B cell (primary cell): ENCODE results near the gene LUZP1. TPM values are rescaled to one million over a fixed set of nuclear protein-coding genes. Genes with fewer than 3 reads are reported as not detected.

ENCODE experiments used
- ATAC-seq: fragments of 200-7000 bp; cut with Tn5 transposase; one replicate; pipeline ENCODE4 v1.10.0; 2021; ENCODE audit warnings: low read depth, mild to moderate bottlenecking, moderate number of reproducible peaks, moderate library complexity
- CTCF ChIA-PET: fragments of 350-600 bp; sonication (Branson Sonifier 250); formaldehyde crosslinking; loops from one replicate; lab custom pipeline; 2021; ENCODE audit warnings: antibody characterized with exemption, inconsistent platforms; lab: Charles Lee
- POLR2A ChIA-PET: fragments of 350-600 bp; sonication (Branson Sonifier 250); formaldehyde crosslinking; loops from one replicate; lab custom pipeline; 2021; ENCODE audit warnings: antibody characterized with exemption; lab: Charles Lee
- DNase-seq: peaks from one replicate; pipeline ENCODE4 v3.0.0; 2013
- H2AFZ ChIP-seq: 2 replicates; pipeline ENCODE4 v1.6.1; 2012; ENCODE audit warnings: mild to moderate bottlenecking, low read depth, low read length; ENCODE audit not compliant: insufficient read depth, poor library complexity, severe bottlenecking
- H3K27ac ChIP-seq, 2 donors: 1 replicate in 1 of 2; 2 replicates in 1 of 2; pipeline ENCODE4 v1.5.1; 2012 to 2013; ENCODE audit warnings: low read length in 2 of 2, mild to moderate bottlenecking in 2 of 2, moderate library complexity in 1 of 2
- H3K27me3 ChIP-seq, 4 experiments: fragments of 200-600 bp in 1 of 4; sonication (generic) in 1 of 4; replicated peaks in 1 of 4; 1 replicate in 2 of 4; 2 replicates in 2 of 4; pipeline versions ENCODE4 v1.6.1 to v1.7.0; 2013 to 2016; ENCODE audit warnings: low read length in 3 of 4, mild to moderate bottlenecking in 2 of 4, mixed read lengths in 1 of 4, moderate library complexity in 1 of 4; ENCODE audit not compliant: insufficient read depth in 4 of 4, control insufficient read depth in 3 of 4; ENCODE audit errors: control extremely low read depth in 1 of 4
- H3K36me3 ChIP-seq, 2 experiments: replicated peaks in 1 of 2; 1 replicate in 1 of 2; 2 replicates in 1 of 2; pipeline versions ENCODE4 v1.6.1 to v1.7.1; 2013; ENCODE audit warnings: low read length in 1 of 2; ENCODE audit not compliant: insufficient read depth in 2 of 2, control insufficient read depth in 1 of 2; ENCODE audit errors: control extremely low read depth in 1 of 2, extremely low read depth in 1 of 2
- H3K4me1 ChIP-seq, 2 donors: fragments of 200-600 bp in 1 of 2; sonication (generic) in 1 of 2; 1 replicate in 1 of 2; 2 replicates in 1 of 2; pipeline versions ENCODE4 v1.5.1 to v1.6.1; 2013 to 2017; ENCODE audit warnings: low read length in 2 of 2; ENCODE audit not compliant: control insufficient read depth in 2 of 2, insufficient read depth in 2 of 2
- H3K4me2 ChIP-seq: replicated peaks from 2 replicates; pipeline ENCODE3; 2012; ENCODE audit warnings: mild to moderate bottlenecking, low read depth, low read length; ENCODE audit not compliant: poor library complexity, severe bottlenecking
- H3K4me3 ChIP-seq, 5 experiments: fragments of 200-600 bp in 1 of 5; sonication (generic) in 1 of 5; 1 replicate in 3 of 5; 2 replicates in 2 of 5; pipeline versions ENCODE4 v1.5.1 to v1.7.0; 2011 to 2016; ENCODE audit warnings: low read length in 4 of 5, mild to moderate bottlenecking in 4 of 5, low read depth in 2 of 5, control low read depth in 1 of 5, moderate library complexity in 1 of 5; ENCODE audit not compliant: insufficient read depth in 1 of 5; ENCODE audit errors: control extremely low read depth in 1 of 5, extremely low read depth in 1 of 5
- H3K79me2 ChIP-seq: fragments of 200-600 bp; sonication (generic); one replicate; pipeline ENCODE4 v1.6.0; 2016; ENCODE audit warnings: low read length; ENCODE audit not compliant: control insufficient read depth, insufficient read depth
- H3K9ac ChIP-seq: fragments of 200-600 bp; sonication (generic); 2 replicates; pipeline ENCODE4 v1.6.1; 2017; ENCODE audit warnings: mild to moderate bottlenecking, low read length, moderate library complexity
- H3K9me3 ChIP-seq, 3 donors: one replicate each; pipeline versions ENCODE4 v1.6.1 to v1.7.1; 2013; ENCODE audit warnings: low read length in 2 of 3; ENCODE audit not compliant: control insufficient read depth in 2 of 3, insufficient read depth in 1 of 3; ENCODE audit errors: control extremely low read depth in 1 of 3
- H4K20me1 ChIP-seq: 2 replicates; pipeline ENCODE4 v1.6.0; 2012; ENCODE audit warnings: mild to moderate bottlenecking, low read length; ENCODE audit not compliant: insufficient read depth, control insufficient read depth, poor library complexity, severe bottlenecking
- H3K27ac Mint-ChIP-seq: one replicate; pipeline ENCODE4 v1.8.0; 2021; ENCODE audit warnings: mixed read lengths
- H3K27me3 Mint-ChIP-seq: one replicate; pipeline ENCODE4 v1.8.0; 2021; ENCODE audit warnings: mixed read lengths
- H3K4me1 Mint-ChIP-seq: one replicate; pipeline ENCODE4 v1.8.0; 2021; ENCODE audit warnings: mixed read lengths
- H3K4me3 Mint-ChIP-seq: one replicate; pipeline ENCODE4 v1.8.0; 2021; ENCODE audit warnings: mixed read lengths
- H3K9me3 Mint-ChIP-seq: one replicate; pipeline ENCODE4 v1.8.0; 2022; ENCODE audit warnings: mixed read lengths; ENCODE audit not compliant: insufficient read depth
- CTCF ChIP-seq: fragments of 200-600 bp; IDR thresholded peaks from one replicate; pipeline ENCODE4 v1.8.0; 2022; ENCODE audit warnings: antibody characterized with exemption, mild to moderate bottlenecking
- EZH2 ChIP-seq: IDR thresholded peaks from 2 replicates; pipeline ENCODE4 v1.6.1; 2012; ENCODE audit warnings: borderline replicate concordance, low read depth, mild to moderate bottlenecking, moderate library complexity, low read length; ENCODE audit not compliant: insufficient read depth, poor library complexity, severe bottlenecking
- WGBS: methylation state at CpG from one replicate; pipeline ENCODE4 v1.1.5; 2013; ENCODE audit warnings: missing lambda C conversion rate; ENCODE audit not compliant: insufficient coverage; 5-methylcytosine and 5-hydroxymethylcytosine counted together
- intact Hi-C: fragments of 100-400 bp; cut with micrococcal nuclease; formaldehyde crosslinking; loops from one replicate; pipeline ENCODE4 v1.10.0; 2022
- polyA plus RNA-seq: library from polyadenylated mRNA; depleted of rRNA; stranded (reverse); fragments of >200 nt; gene quantifications from 2 replicates; pipeline ENCODE4 v1.2.3, GENCODE V29; 2012
- total RNA-seq, 2 donors: library from RNA; stranded (reverse); fragments of 120-200 nt in 1 of 2; gene quantifications; 1 replicate in 1 of 2; 2 replicates in 1 of 2; pipeline versions ENCODE4 v1.2.3 to v1.2.4, GENCODE V29; 2013 to 2022

The LUZP1 gene
- total and polyA plus RNA-seq, 2 donors (not counting 1 experiment from before 2014, with no cell fraction given): 2.0 to 12.9 TPM

- CTCF ChIA-PET: no interaction called here
- H2AFZ ChIP-seq: no peak overlapping the region
- no CpG with 5 or more reads among the region's 2 CpGs for WGBS
- Mint-ChIP-seq H3K9me3 (no peaks in the 10 kb centered on the region), H3K4me1 (no peaks in the 10 kb centered on the region), H3K4me3 (no peak overlapping the region), H3K27ac (no peak overlapping the region), H3K27me3 (no peaks in the 10 kb centered on the region)
- no peak overlapping the region for H3K9ac ChIP-seq
- H3K4me1 ChIP-seq: no peaks in the 10 kb centered on the region
- no peak overlapping the region for H3K27ac ChIP-seq
- H4K20me1 ChIP-seq: no peaks in the 10 kb centered on the region
- no peaks in the 10 kb centered on the region for H3K9me3 ChIP-seq
- H3K4me2 ChIP-seq: no peak overlapping the region
- no peak for DNase-seq
- no peak overlapping the region for H3K4me3 ChIP-seq
- intact Hi-C loops: no loop called here
- H3K79me2 ChIP-seq: no peaks in the 10 kb centered on the region
- peaks cover 14 to 68% of the 10 kb centered on the region in 2 experiments for H3K36me3 ChIP-seq
- POLR2A ChIA-PET: no interaction called here
- no peaks in the 10 kb centered on the region for H3K27me3 ChIP-seq
- ATAC-seq: no peak
- TF ChIP-seq EZH2: no peak
- no peak for TF ChIP-seq CTCF
Observed at GRCh38 chr1:23065385-23065784, 103.3 kb downstream of the LUZP1 start.

- DNase-seq (no peak), ATAC-seq (no peak)
- H3K4me1 Mint-ChIP-seq: no peaks in the 10 kb centered on the region
- POLR2A ChIA-PET: no interaction called here
- H3K27me3 ChIP-seq: no peaks in the 10 kb centered on the region
- H3K9me3 Mint-ChIP-seq: no peaks in the 10 kb centered on the region
- TF ChIP-seq CTCF (no peak), EZH2 (no peak)
- CTCF ChIA-PET: no interaction called here
- WGBS: no CpG with 5 or more reads among the region's 2 CpGs
- intact Hi-C loops: no loop called here
- no peak overlapping the region for H3K4me2 ChIP-seq
- H3K79me2 ChIP-seq: no peaks in the 10 kb centered on the region
- no peaks in the 10 kb centered on the region for H3K27me3 Mint-ChIP-seq
- H3K27ac ChIP-seq: no peak overlapping the region
- H3K4me1 ChIP-seq: no peaks in the 10 kb centered on the region
- H3K27ac Mint-ChIP-seq: no peak overlapping the region
- no peak overlapping the region for H3K9ac ChIP-seq
- H3K9me3 ChIP-seq: no peaks in the 10 kb centered on the region
- H2AFZ ChIP-seq: no peak overlapping the region
- no peak overlapping the region for H3K4me3 ChIP-seq
- no peaks in the 10 kb centered on the region for H4K20me1 ChIP-seq
- no peak overlapping the region for H3K4me3 Mint-ChIP-seq
- H3K36me3 ChIP-seq: peaks cover 14 to 78% of the 10 kb centered on the region in 2 experiments
Observed at GRCh38 chr1:23062271-23062670, 106.4 kb downstream of the LUZP1 start.
